GM10847 (cell line): ENCODE results near the gene ITPR2.

Experiments used
- POLR2A ChIP-seq: IDR thresholded peaks from 2 replicates; pipeline ENCODE4 v1.6.1; 2011; ENCODE audit not compliant: insufficient read length; ENCODE audit errors: extremely low read depth

Gene ITPR2

GRCh38 chr12:26732005-26732908 is 100.7 kb downstream of the ITPR2 start:
- no peak for TF ChIP-seq POLR2A

GRCh38 chr12:26730481-26731350 is 102.3 kb downstream of the ITPR2 start:
- no peak for TF ChIP-seq POLR2A

GRCh38 chr12:26728205-26729050 is 104.6 kb downstream of the ITPR2 start:
- no peak for TF ChIP-seq POLR2A

GRCh38 chr12:26727482-26728204 is 105.4 kb downstream of the ITPR2 start:
- TF ChIP-seq POLR2A = no peak

GRCh38 chr12:26726956-26727355 is 106.0 kb downstream of the ITPR2 start:
- no peak for TF ChIP-seq POLR2A

GRCh38 chr12:26725276-26725916 is 107.6 kb downstream of the ITPR2 start:
- TF ChIP-seq POLR2A = no peak

- no peak for TF ChIP-seq POLR2A
These were observed 108.7 kb downstream of the ITPR2 start for GRCh38 chr12:26724309-26724702.

GRCh38 chr12:26723379-26724308 is 109.3 kb downstream of the ITPR2 start:
- TF ChIP-seq POLR2A = no peak

- TF ChIP-seq POLR2A = no peak
These were observed 111.2 kb downstream of the ITPR2 start for GRCh38 chr12:26721800-26722199.

GRCh38 chr12:26719852-26720251 is 113.1 kb downstream of the ITPR2 start:
- TF ChIP-seq POLR2A = no peak

GRCh38 chr12:26717757-26718156 is 115.2 kb downstream of the ITPR2 start:
- TF ChIP-seq POLR2A = no peak

- no peak for TF ChIP-seq POLR2A
These were observed 117.8 kb downstream of the ITPR2 start for GRCh38 chr12:26715232-26715631.

GRCh38 chr12:26713885-26714383 is 119.1 kb downstream of the ITPR2 start:
- no peak for TF ChIP-seq POLR2A
